Measurements from ENCODE around the gene ICAM1. TPM values are rescaled to one million over a fixed set of nuclear protein-coding genes. Genes with fewer than 3 reads are reported as not detected.
A peak's percentile ranks its signal among the peaks of the same experiment; 100 is the strongest.

Gene ICAM1
- total RNA-seq, 1 experiment from 2014 or later = 2.3 TPM

- H3K4me1 Mint-ChIP-seq = 0 out of 4 replicates have a peak, but pooled peaks cover 0 to 6% of the 10 kb centered on the region in 2 experiments
Measured at GRCh38 chr19:10269333-10270179, 1.4 kb upstream of the ICAM1 start.

More at GRCh38 chr19:10269333-10270179, 1.4 kb upstream of the ICAM1 start:
- no peak overlapping the region for H3K4ac ChIP-seq (ENCODE audit: low read depth, low read length)
- peak; percentile 86 for DNase-seq
- H2BK12ac ChIP-seq (ENCODE audit: insufficient read length, low read depth, low read length) = no peak overlapping the region
- Mint-ChIP-seq H3K27me3 (ENCODE audit: low read depth) (peaks cover 70% of the 10 kb centered on the region), H3K36me3 (ENCODE audit: insufficient read depth in 1 of 3, low read depth in 3 of 3) (no peaks in the 10 kb centered on the region; a peak in 1 of 7 replicates), H3K27ac (no peak overlapping the region; a peak in 1 of 7 replicates), H3K9me3 (no peaks in the 10 kb centered on the region), H3K4me3 (peak overlapping the region; percentile 52 to 74)
- H3K14ac ChIP-seq (ENCODE audit: insufficient read depth, low read length) = no peak overlapping the region
- H4K91ac ChIP-seq (ENCODE audit: insufficient read length, low read depth, low read length) = no peak overlapping the region
- no peaks in the 10 kb centered on the region for H4K20me1 ChIP-seq (ENCODE audit: control insufficient read depth, insufficient read depth, insufficient read length)
- H4K8ac ChIP-seq (replicated peaks; ENCODE audit: insufficient read length, low read depth, low read length) = no peak overlapping the region
- WGBS (ENCODE audit: extremely low coverage, insufficient read length, low lambda C conversion rate) = no CpG with 5 or more reads among the region's 59 CpGs
- no peak overlapping the region for H3K56ac ChIP-seq (ENCODE audit: insufficient read length, low read depth, low read length)
- H2BK120ac ChIP-seq (ENCODE audit: low read depth, low read length, poor library complexity, severe bottlenecking) = no peak overlapping the region
- no peak overlapping the region for H3K9ac ChIP-seq (ENCODE audit: extremely low read depth, insufficient read length, low read length)
- H4K5ac ChIP-seq (ENCODE audit: insufficient read length, low read depth, low read length) = no peak overlapping the region
- TF ChIP-seq CTCF (conservative IDR thresholded peaks at IDR 0.05) = peak; percentile 96
- peaks cover 9% of the 10 kb centered on the region; the same call in 1 of the 2 replicates for H3K27me3 ChIP-seq (ENCODE audit: insufficient read depth, low read length)
- H3K4me1 ChIP-seq (ENCODE audit: insufficient read depth, low read length) = no peaks in the 10 kb centered on the region
- H3K9me3 ChIP-seq (ENCODE audit: control insufficient read depth, low read depth, low read length) = no peaks in the 10 kb centered on the region
- H3K27ac ChIP-seq (ENCODE audit: insufficient read length, low read depth, low read length) = no peak overlapping the region
- peak overlapping the region; percentile 1 for H3K18ac ChIP-seq (ENCODE audit: insufficient read length, low read depth, low read length)
- peak overlapping the region; percentile 64 for H3K4me2 ChIP-seq (ENCODE audit: insufficient read depth, insufficient read length, low read length)
- H2BK20ac ChIP-seq (ENCODE audit: low read depth, low read length, poor library complexity, severe bottlenecking) = no peak overlapping the region
- no peak overlapping the region for H2AK5ac ChIP-seq (ENCODE audit: insufficient read length, low read length)
- no peak overlapping the region for H2BK15ac ChIP-seq (ENCODE audit: low read depth, low read length)
- H2BK5ac ChIP-seq (ENCODE audit: insufficient read length, low read length) = no peak overlapping the region
- no peaks in the 10 kb centered on the region for H3K79me1 ChIP-seq (ENCODE audit: insufficient read depth, low read depth, low read length, poor library complexity, severe bottlenecking)
- no peak overlapping the region for H2AFZ ChIP-seq (ENCODE audit: low read length)
- no peaks in the 10 kb centered on the region for H3K79me2 ChIP-seq (ENCODE audit: insufficient read depth, low read length)
- H3T11ph ChIP-seq (ENCODE audit: low read length) = no peak overlapping the region
- no peak overlapping the region for H3K23ac ChIP-seq (ENCODE audit: insufficient read length, low read depth, low read length)
- peaks cover 6% of the 10 kb centered on the region for H3K23me2 ChIP-seq (ENCODE audit: insufficient read length, low read depth, low read length, poor library complexity, severe bottlenecking)
